WTC11 (cell line): ENCODE measurements around the gene SGPL1. TPM values are rescaled to one million over a fixed set of nuclear protein-coding genes. Genes with fewer than 3 reads are reported as not detected.
"Not testable (repeated sequence)": the region's sequence is repeated elsewhere in the genome, so short reads cannot be mapped to it uniquely, and the experiment has no call there.

Experiments used
- ATAC-seq: fragments of 200-7000 bp; cut with Tn5 transposase; 2 replicates; pipeline ENCODE4 v1.10.0; 2021; ENCODE audit warnings: mild to moderate bottlenecking, moderate library complexity
- CTCF ChIA-PET: fragments of 300-600 bp; sonication (Branson Sonifier 250); formaldehyde crosslinking; loops from one replicate; lab custom pipeline; 2021; ENCODE audit warnings: antibody characterized with exemption; lab: Charles Lee
- POLR2A ChIA-PET: fragments of 350-600 bp; sonication (Branson Sonifier 250); formaldehyde crosslinking; loops from one replicate; lab custom pipeline; 2021; ENCODE audit warnings: antibody characterized with exemption; lab: Charles Lee
- DNase-seq: peaks from one replicate; pipeline ENCODE4 v3.0.0; 2021; ENCODE audit warnings: low spot score
- H3K27ac Mint-ChIP-seq: 2 replicates; pipeline ENCODE4 v1.8.0; 2021; ENCODE audit warnings: mixed read lengths
- H3K27me3 Mint-ChIP-seq: 2 replicates; pipeline ENCODE4 v1.8.0; 2021; ENCODE audit warnings: low read depth, mild to moderate bottlenecking, moderate library complexity, mixed read lengths
- H3K36me3 Mint-ChIP-seq: 2 replicates; pipeline ENCODE4 v1.8.0; 2021; ENCODE audit warnings: mixed read lengths
- H3K4me1 Mint-ChIP-seq: 2 replicates; pipeline ENCODE4 v1.8.0; 2022; ENCODE audit warnings: mixed read lengths
- H3K4me3 Mint-ChIP-seq: 2 replicates; pipeline ENCODE4 v1.8.0; 2021; ENCODE audit warnings: mild to moderate bottlenecking, moderate library complexity, mixed read lengths
- H3K9me3 Mint-ChIP-seq: 2 replicates; pipeline ENCODE4 v1.8.0; 2021; ENCODE audit warnings: mixed read lengths
- ATF1 ChIP-seq: sonication (generic); formaldehyde crosslinking; IDR thresholded peaks from 2 replicates; pipeline ENCODE4 v1.8.1; 2023; ENCODE audit warnings: mild to moderate bottlenecking, moderate library complexity, missing genetic modification reagents
- CREM ChIP-seq: sonication (generic); formaldehyde crosslinking; IDR thresholded peaks from 2 replicates; pipeline ENCODE4 v1.8.1; 2022; ENCODE audit warnings: mild to moderate bottlenecking, missing genetic modification reagents, moderate library complexity
- ELF4 ChIP-seq: sonication (generic); formaldehyde crosslinking; IDR thresholded peaks from 2 replicates; pipeline ENCODE4 v1.8.1; 2022; ENCODE audit warnings: low read depth, mild to moderate bottlenecking, moderate library complexity, missing genetic modification reagents
- EMX1 ChIP-seq: fragments of 250-450 bp; sonication (Bioruptor Pico); IDR thresholded peaks from 2 replicates; pipeline ENCODE4 v1.8.0; 2021; ENCODE audit warnings: mild to moderate bottlenecking
- ESRRA ChIP-seq: sonication (generic); formaldehyde crosslinking; IDR thresholded peaks from 2 replicates; pipeline ENCODE4 v1.8.1; 2022; ENCODE audit warnings: mild to moderate bottlenecking, missing genetic modification reagents, borderline replicate concordance
- FOXJ3 ChIP-seq: sonication (generic); formaldehyde crosslinking; IDR thresholded peaks from 2 replicates; pipeline ENCODE4 v1.9.0; 2021; ENCODE audit warnings: missing genetic modification reagents, mild to moderate bottlenecking, borderline replicate concordance
- GABPB1 ChIP-seq: sonication (generic); formaldehyde crosslinking; IDR thresholded peaks from 2 replicates; pipeline ENCODE4 v1.8.1; 2023; ENCODE audit warnings: mild to moderate bottlenecking, missing genetic modification reagents
- HMGA2 ChIP-seq: fragments of 250-450 bp; sonication (Bioruptor Pico); IDR thresholded peaks from 2 replicates; pipeline ENCODE4 v1.4.0; 2021; ENCODE audit warnings: mild to moderate bottlenecking, moderate library complexity
- NFATC4 ChIP-seq: fragments of 250-450 bp; sonication (Bioruptor Pico); IDR thresholded peaks from 2 replicates; pipeline ENCODE4 v1.9.0; 2021; ENCODE audit warnings: mild to moderate bottlenecking
- NR2C2 ChIP-seq: sonication (generic); formaldehyde crosslinking; IDR thresholded peaks from 2 replicates; pipeline ENCODE4 v1.8.0; 2022; ENCODE audit warnings: mild to moderate bottlenecking, missing genetic modification reagents
- TCF7 ChIP-seq: sonication (generic); formaldehyde crosslinking; IDR thresholded peaks from 2 replicates; pipeline ENCODE4 v1.8.0; 2022; ENCODE audit warnings: mild to moderate bottlenecking, low read depth, missing genetic modification reagents, moderate library complexity
- TEAD1 ChIP-seq: sonication (generic); formaldehyde crosslinking; IDR thresholded peaks from 2 replicates; pipeline ENCODE4 v1.8.0; 2022; ENCODE audit warnings: mild to moderate bottlenecking, missing genetic modification reagents
- TP53 ChIP-seq: sonication (generic); formaldehyde crosslinking; IDR thresholded peaks from 2 replicates; pipeline ENCODE4 v1.8.1; 2023; ENCODE audit warnings: mild to moderate bottlenecking, missing genetic modification reagents
- ZBTB21 ChIP-seq: sonication (generic); formaldehyde crosslinking; IDR thresholded peaks from 2 replicates; pipeline ENCODE4 v1.8.1; 2023; ENCODE audit warnings: mild to moderate bottlenecking, missing genetic modification reagents, borderline replicate concordance
- ZNF138 ChIP-seq: sonication (generic); formaldehyde crosslinking; conservative IDR thresholded peaks from 2 replicates; pipeline ENCODE4 v1.8.1; 2022; ENCODE audit warnings: mild to moderate bottlenecking, moderate library complexity, missing genetic modification reagents
- ZNF532 ChIP-seq: fragments of 250-450 bp; sonication (Bioruptor Pico); IDR thresholded peaks from 2 replicates; pipeline ENCODE4 v1.9.0; 2021; ENCODE audit warnings: mild to moderate bottlenecking, borderline replicate concordance
- total RNA-seq: library from RNA; stranded (reverse); gene quantifications from 3 replicates; pipeline ENCODE4 v1.2.3, GENCODE V29; 2021
- TF ChIP-seq, protein P1 (sequence below): fragments of 250-450 bp; sonication (Bioruptor Pico); IDR thresholded peaks from 2 replicates; pipeline ENCODE4 v1.8.0; 2021; ENCODE audit warnings: mild to moderate bottlenecking
- TF ChIP-seq, protein P2 (sequence below): sonication (generic); formaldehyde crosslinking; IDR thresholded peaks from 2 replicates; pipeline ENCODE4 v1.8.1; 2023; ENCODE audit warnings: mild to moderate bottlenecking, missing genetic modification reagents
- TF ChIP-seq, protein P3 (sequence below): fragments of 250-450 bp; sonication (Bioruptor Pico); IDR thresholded peaks from 2 replicates; pipeline ENCODE4 v1.9.0; 2021; ENCODE audit warnings: mild to moderate bottlenecking
- TF ChIP-seq, protein P4 (sequence below): sonication (generic); formaldehyde crosslinking; conservative IDR thresholded peaks from 2 replicates; pipeline ENCODE4 v1.8.1; 2023; ENCODE audit warnings: mild to moderate bottlenecking, low read depth, missing genetic modification reagents, moderate library complexity

SGPL1 gene
- total RNA-seq, 1 experiment from 2014 or later, result 44.6 TPM

GRCh38 chr10:70918851-70919530, 103.2 kb downstream of the SGPL1 start (continued):
- TF ChIP-seq NR2C2 (no peak), TEAD1 (CRISPR knock-in tag) (no peak), GABPB1 (CRISPR knock-in tag) (no peak), FOXJ3 (CRISPR knock-in tag) (no peak), TP53 (CRISPR knock-in tag) (no peak), ESRRA (CRISPR knock-in tag) (no peak)
- TF ChIP-seq, protein P1, sequence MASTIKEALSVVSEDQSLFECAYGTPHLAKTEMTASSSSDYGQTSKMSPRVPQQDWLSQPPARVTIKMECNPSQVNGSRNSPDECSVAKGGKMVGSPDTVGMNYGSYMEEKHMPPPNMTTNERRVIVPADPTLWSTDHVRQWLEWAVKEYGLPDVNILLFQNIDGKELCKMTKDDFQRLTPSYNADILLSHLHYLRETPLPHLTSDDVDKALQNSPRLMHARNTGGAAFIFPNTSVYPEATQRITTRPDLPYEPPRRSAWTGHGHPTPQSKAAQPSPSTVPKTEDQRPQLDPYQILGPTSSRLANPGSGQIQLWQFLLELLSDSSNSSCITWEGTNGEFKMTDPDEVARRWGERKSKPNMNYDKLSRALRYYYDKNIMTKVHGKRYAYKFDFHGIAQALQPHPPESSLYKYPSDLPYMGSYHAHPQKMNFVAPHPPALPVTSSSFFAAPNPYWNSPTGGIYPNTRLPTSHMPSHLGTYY, result no peak
- TF ChIP-seq, all 79 proteins: peak for 0

- DNase-seq, ATAC-seq, H3K4me1 Mint-ChIP-seq, H3K27me3 Mint-ChIP-seq, H3K27ac Mint-ChIP-seq, POLR2A ChIA-PET, H3K36me3 Mint-ChIP-seq, H3K4me3 Mint-ChIP-seq, H3K9me3 Mint-ChIP-seq, CTCF ChIA-PET: not testable (repeated sequence)
Observed at GRCh38 chr10:70919906-70920305, 104.2 kb downstream of the SGPL1 start.

DNA sequence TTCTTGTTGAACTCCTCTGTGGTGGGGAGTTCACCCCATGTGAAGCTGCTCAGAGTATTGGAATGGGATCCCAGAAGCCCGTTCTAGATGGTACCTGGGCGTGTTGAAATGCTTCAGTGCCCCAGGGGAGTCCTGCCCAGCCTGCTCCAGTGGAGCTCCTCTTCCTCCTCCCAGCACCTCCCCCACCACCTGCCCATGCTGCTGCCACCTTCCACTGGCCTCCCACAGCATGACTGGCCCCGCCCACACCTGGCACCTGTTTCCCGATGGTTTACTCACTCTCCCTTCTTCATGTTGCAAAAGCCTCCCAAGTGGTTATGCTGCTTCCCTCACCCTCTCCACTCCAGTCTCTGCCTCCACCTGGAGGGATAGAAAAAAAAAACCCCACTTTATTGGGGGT, 104.8 kb downstream of the SGPL1 start:
- H3K27ac Mint-ChIP-seq, result no peak overlapping the region
- DNase-seq, result no peak
- ATAC-seq, result no peak
- H3K9me3 Mint-ChIP-seq, result no peaks in the 10 kb centered on the region
- CTCF ChIA-PET, result interaction anchor here (6.4 kb wide), 1 partner anchor 17 kb away, joined by 47 read pairs; no protein-coding TSS in a partner anchor
- no peaks in the 10 kb centered on the region; the same call in 1 of the 2 replicates for H3K27me3 Mint-ChIP-seq
- no peaks in the 10 kb centered on the region for H3K4me1 Mint-ChIP-seq
- POLR2A ChIA-PET, result no interaction called here
- no peaks in the 10 kb centered on the region for H3K36me3 Mint-ChIP-seq
- H3K4me3 Mint-ChIP-seq, result no peak overlapping the region
- no peak for TF ChIP-seq ATF1
- TF ChIP-seq EMX1 (CRISPR knock-in tag), result no peak
- TF ChIP-seq ZNF532 (CRISPR knock-in tag), result no peak
- TF ChIP-seq ZNF138 (CRISPR knock-in tag), result no peak
- no peak for TF ChIP-seq ELF4
- TF ChIP-seq TCF7 (CRISPR knock-in tag), result no peak
- no peak for TF ChIP-seq HMGA2 (CRISPR knock-in tag)
- TF ChIP-seq CREM (CRISPR knock-in tag), result no peak
- TF ChIP-seq, protein P2, sequence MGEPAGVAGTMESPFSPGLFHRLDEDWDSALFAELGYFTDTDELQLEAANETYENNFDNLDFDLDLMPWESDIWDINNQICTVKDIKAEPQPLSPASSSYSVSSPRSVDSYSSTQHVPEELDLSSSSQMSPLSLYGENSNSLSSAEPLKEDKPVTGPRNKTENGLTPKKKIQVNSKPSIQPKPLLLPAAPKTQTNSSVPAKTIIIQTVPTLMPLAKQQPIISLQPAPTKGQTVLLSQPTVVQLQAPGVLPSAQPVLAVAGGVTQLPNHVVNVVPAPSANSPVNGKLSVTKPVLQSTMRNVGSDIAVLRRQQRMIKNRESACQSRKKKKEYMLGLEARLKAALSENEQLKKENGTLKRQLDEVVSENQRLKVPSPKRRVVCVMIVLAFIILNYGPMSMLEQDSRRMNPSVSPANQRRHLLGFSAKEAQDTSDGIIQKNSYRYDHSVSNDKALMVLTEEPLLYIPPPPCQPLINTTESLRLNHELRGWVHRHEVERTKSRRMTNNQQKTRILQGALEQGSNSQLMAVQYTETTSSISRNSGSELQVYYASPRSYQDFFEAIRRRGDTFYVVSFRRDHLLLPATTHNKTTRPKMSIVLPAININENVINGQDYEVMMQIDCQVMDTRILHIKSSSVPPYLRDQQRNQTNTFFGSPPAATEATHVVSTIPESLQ (CRISPR knock-in tag), result no peak
- TF ChIP-seq NFATC4, result no peak
- TF ChIP-seq, protein P3, sequence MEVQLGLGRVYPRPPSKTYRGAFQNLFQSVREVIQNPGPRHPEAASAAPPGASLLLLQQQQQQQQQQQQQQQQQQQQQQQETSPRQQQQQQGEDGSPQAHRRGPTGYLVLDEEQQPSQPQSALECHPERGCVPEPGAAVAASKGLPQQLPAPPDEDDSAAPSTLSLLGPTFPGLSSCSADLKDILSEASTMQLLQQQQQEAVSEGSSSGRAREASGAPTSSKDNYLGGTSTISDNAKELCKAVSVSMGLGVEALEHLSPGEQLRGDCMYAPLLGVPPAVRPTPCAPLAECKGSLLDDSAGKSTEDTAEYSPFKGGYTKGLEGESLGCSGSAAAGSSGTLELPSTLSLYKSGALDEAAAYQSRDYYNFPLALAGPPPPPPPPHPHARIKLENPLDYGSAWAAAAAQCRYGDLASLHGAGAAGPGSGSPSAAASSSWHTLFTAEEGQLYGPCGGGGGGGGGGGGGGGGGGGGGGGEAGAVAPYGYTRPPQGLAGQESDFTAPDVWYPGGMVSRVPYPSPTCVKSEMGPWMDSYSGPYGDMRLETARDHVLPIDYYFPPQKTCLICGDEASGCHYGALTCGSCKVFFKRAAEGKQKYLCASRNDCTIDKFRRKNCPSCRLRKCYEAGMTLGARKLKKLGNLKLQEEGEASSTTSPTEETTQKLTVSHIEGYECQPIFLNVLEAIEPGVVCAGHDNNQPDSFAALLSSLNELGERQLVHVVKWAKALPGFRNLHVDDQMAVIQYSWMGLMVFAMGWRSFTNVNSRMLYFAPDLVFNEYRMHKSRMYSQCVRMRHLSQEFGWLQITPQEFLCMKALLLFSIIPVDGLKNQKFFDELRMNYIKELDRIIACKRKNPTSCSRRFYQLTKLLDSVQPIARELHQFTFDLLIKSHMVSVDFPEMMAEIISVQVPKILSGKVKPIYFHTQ (CRISPR knock-in tag), result no peak
- no peak for TF ChIP-seq ZBTB21 (CRISPR knock-in tag)
- TF ChIP-seq, protein P4, sequence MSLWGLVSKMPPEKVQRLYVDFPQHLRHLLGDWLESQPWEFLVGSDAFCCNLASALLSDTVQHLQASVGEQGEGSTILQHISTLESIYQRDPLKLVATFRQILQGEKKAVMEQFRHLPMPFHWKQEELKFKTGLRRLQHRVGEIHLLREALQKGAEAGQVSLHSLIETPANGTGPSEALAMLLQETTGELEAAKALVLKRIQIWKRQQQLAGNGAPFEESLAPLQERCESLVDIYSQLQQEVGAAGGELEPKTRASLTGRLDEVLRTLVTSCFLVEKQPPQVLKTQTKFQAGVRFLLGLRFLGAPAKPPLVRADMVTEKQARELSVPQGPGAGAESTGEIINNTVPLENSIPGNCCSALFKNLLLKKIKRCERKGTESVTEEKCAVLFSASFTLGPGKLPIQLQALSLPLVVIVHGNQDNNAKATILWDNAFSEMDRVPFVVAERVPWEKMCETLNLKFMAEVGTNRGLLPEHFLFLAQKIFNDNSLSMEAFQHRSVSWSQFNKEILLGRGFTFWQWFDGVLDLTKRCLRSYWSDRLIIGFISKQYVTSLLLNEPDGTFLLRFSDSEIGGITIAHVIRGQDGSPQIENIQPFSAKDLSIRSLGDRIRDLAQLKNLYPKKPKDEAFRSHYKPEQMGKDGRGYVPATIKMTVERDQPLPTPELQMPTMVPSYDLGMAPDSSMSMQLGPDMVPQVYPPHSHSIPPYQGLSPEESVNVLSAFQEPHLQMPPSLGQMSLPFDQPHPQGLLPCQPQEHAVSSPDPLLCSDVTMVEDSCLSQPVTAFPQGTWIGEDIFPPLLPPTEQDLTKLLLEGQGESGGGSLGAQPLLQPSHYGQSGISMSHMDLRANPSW (CRISPR knock-in tag), result no peak
